HG02588 (cell line): ENCODE results near the gene RBM28.
"Not testable (repeated sequence)": the region's sequence is repeated elsewhere in the genome, so short reads cannot be mapped to it uniquely, and the experiment has no call there.

Experiments used
- ATAC-seq: cut with Tn5 transposase; IDR thresholded peaks from one replicate; pipeline ENCODE4 v1.9.1; 2021; ENCODE audit warnings: mild to moderate bottlenecking, moderate library complexity; ENCODE audit not compliant: unreplicated experiment

RBM28 gene

DNA sequence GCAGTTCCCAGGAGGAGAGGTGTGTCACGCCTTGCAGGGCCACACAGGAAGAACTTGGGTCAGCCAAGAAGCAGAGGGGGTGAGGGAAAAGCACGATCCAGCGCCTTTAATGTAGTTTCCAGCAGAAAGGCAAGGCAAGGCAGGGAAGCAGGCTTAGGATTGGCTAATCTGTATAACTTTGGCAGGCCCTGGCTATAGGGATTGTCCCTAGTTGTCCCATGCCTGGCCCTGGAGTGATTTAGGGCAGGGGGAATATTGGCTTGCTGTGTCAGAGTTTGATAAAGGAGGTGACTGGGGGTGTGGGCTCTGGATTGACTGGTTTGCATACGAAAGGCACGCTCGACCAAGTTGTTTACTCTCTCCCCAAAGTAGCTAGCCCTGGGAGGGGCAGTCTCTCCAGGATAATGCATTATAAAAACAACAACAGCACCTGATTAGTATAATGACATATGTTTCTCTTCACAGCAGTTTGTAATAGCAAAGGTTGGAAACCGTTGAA lies 44.5 kb downstream of the RBM28 start:
- ATAC-seq = no peak

- ATAC-seq = not testable (repeated sequence)
These were observed 45.7 kb downstream of the RBM28 start for GRCh38 chr7:128298004-128298403.

GRCh38 chr7:128287556-128287955 lies 56.2 kb downstream of the RBM28 start:
- no peak for ATAC-seq

GRCh38 chr7:128284102-128284501 lies 59.6 kb downstream of the RBM28 start:
- no peak for ATAC-seq

DNA sequence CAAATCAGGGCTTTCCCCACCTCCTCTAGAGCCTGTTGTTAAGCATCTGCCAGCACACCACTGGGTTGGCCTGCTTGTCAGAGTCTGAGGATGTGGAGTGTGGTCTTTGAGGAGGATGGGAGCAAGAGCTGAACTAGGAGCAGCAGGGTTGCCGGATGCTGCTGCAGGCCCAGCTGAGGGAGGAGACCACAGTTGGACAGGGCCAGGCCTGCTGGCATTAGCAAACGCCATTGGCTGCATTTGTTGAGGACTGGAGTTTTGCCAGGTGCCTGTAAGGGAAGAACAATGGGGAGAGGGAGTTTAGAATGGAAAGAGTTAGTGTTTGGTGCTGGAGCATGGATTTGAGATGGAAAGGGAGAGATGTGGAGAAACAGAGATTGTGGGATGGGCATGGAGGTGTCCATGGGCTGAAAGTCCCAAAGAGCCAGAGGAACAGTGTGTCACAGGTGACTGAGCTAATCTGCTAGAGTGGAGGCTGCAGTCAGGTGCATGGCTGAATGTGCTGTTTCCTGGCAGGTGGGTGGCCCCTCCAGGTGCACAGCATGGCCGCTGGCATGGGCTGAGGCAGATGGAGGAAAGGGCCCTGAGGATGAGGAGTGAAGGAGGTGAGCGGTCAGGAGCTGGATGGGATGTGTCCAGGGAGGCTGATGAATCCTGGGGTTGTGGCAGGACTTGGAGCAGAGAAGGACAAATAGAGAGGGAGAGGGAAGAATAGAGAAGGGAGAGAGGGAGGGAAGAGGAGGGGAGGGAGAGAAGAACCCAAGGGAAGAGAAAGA lies 61.9 kb downstream of the RBM28 start:
- no peak for ATAC-seq

GRCh38 chr7:128280451-128280850 lies 63.3 kb downstream of the RBM28 start:
- not testable (repeated sequence) for ATAC-seq

DNA sequence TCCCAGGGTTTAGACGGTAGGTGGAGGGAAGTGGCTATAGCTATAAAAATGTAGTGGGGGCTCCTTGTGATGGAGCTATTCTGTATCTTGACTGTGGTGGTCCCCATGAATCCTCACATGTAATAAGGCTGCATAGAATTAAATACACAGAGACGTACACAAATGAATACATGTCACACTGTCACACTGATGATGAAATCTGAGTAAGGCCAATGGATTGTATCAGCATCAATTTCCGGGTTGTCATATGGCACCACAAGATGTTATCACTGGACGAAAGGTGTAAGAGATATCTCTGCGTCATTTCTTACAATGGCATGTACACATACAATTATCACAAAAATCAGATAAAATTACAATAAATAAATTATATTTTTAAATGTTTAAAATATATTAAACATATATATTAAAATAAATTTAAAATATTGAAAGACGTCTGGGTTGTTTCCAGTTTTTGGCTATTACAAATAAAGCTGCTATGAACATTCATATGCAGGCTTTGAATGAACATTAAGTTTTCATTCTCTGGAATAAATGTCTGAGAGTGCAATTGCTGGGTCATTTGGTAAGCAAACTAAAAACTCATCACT lies 64.5 kb downstream of the RBM28 start:
- ATAC-seq = no peak

GRCh38 chr7:128278366-128278765 lies 65.3 kb downstream of the RBM28 start:
- no peak for ATAC-seq

- ATAC-seq = no peak
These were observed 68.0 kb downstream of the RBM28 start for GRCh38 chr7:128275681-128276080.

DNA sequence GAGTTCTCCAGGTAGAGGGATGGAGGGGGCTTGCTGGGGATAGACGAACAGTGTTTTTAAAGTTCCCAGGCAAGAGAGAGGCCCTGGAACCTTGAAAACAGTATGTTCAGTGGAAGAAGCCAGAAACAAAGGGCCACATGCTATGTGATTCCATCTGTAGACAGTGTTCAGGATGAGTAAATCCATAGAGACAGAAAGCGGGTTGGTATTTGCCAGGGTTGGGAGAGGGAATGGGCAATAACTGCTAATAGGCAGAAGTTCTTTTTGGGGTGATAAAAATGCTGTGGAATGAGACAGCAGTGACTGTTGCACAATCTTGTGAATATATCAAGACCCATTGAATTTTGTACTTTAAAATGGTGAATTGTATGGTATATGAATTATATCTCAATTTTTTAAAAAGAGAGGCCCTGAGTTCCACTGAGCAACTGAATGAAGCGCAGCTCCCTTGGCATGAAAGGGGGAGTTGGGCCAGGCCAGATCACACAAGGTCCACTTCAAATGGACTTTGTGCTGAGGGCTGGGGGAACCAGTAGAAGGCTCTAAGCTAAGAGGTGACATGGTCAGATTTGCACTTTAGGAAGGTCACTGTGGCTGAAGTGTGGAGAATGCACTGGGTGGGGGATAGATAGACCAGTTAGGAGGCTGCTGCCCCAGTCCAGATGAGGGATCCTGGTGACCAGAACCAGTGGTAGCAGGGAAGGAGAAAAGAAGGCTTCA lies 68.7 kb downstream of the RBM28 start:
- no peak for ATAC-seq

DNA sequence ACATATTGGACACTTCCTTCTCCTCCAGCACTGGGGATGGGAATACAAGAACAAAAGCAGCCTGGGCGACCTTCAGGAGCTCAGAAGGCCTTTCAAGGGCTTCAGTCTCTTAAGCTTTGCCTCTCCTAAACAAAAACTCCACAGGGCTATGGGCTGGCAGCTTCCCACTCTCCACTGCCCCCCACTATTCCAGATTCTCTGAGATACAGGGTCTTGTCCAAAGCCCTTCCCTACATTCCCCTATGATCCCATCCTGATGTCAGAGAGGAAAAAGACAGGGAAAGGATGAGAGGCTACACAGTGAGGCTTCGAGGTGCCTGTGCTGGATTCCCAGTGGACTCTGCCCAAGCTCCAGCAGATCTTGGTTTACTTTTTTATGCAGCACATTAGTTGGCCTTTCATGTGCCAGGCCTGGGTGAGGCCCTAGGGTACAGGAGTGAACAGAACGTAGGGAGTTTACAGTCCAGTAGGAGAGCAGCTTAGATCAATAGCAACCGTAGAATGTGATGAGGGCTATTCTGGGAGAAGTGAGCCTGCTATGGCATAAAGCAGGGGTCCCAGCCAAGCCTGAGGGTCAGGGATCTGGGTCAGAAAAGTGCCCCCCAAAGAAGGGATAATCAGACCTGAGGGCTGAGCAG lies 69.3 kb downstream of the RBM28 start:
- no peak for ATAC-seq

DNA sequence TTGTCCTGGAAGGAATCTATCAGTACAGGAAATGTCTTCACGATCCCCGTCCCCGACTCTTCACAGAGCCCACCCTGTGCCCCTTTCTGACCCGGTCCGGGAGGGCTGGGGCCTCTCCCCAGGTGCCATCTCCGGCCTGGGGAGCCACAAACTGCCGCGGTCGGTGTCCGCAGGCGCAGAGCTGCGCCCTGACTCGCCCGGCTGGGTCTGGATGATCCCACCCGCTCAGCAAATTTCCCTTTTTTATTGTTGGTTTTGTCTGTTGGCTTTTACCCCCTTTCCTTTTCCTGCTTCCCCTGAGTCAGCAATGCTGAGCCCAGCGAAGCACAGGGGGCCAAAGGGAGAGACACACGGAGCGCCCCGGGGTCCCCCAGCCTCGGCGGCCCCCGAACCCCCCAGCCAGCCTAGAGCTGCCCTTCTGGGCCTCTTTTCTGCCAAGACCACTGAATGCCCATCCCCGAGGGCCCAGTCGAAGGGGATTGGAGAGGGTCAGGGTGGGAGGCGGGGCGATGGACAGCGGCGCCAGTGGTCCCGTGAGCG lies 71.7 kb downstream of the RBM28 start:
- ATAC-seq = no peak

GRCh38 chr7:128271471-128271941 lies 72.2 kb downstream of the RBM28 start:
- ATAC-seq = no peak

- no peak for ATAC-seq
These were observed 72.9 kb downstream of the RBM28 start for GRCh38 chr7:128270826-128271272.

GRCh38 chr7:128268233-128268632 lies 75.5 kb downstream of the RBM28 start:
- no peak for ATAC-seq

DNA sequence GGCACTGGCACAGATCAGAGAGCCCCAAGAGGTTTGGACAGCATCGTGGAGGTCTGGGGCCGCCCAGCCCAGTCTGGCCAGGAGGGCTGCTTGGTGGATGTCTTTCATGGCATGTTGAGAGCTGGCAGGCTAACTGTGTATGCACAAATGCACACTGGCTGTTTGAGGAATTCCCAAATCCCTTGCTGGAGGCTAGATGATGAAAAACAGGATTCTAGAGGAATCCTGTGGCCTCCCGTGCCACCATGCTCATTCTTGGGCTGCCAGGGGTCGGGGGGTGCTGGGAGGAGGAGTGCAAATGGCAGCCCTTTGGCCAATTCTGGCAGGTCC lies 76.1 kb downstream of the RBM28 start:
- ATAC-seq = no peak

- no peak for ATAC-seq
These were observed 76.7 kb downstream of the RBM28 start for GRCh38 chr7:128266883-128267594.

- ATAC-seq = no peak
These were observed 77.2 kb downstream of the RBM28 start for GRCh38 chr7:128266529-128266882.

GRCh38 chr7:128265906-128266300 lies 77.8 kb downstream of the RBM28 start:
- ATAC-seq = no peak

GRCh38 chr7:128265156-128265905 lies 78.4 kb downstream of the RBM28 start:
- no peak for ATAC-seq
